GM18505 (cell line): ENCODE data around the gene PHACTR3.

ENCODE experiments used
- ATAC-seq: cut with Tn5 transposase; IDR thresholded peaks from one replicate; pipeline ENCODE4 v1.9.1; 2021; ENCODE audit not compliant: unreplicated experiment
- POLR2A ChIP-seq: IDR thresholded peaks from 4 replicates; pipeline ENCODE4 v1.6.1; 2011; ENCODE audit warnings: borderline replicate concordance; ENCODE audit not compliant: insufficient read depth, insufficient read length; ENCODE audit errors: extremely low read depth

The PHACTR3 gene

GRCh38 chr20:59817846-59818615 lies 213.7 kb downstream of the PHACTR3 start:
- TF ChIP-seq POLR2A, result no peak

GRCh38 chr20:59818911-59819310 lies 214.6 kb downstream of the PHACTR3 start:
- ATAC-seq, result no peak
- no peak for TF ChIP-seq POLR2A

More at GRCh38 chr20:59817846-59818615, 213.7 kb downstream of the PHACTR3 start:
- no peak for ATAC-seq

- TF ChIP-seq POLR2A, result no peak
- no peak for ATAC-seq
Measured at GRCh38 chr20:59819496-59820203, 215.3 kb downstream of the PHACTR3 start.

- TF ChIP-seq POLR2A, result no peak
- no peak for ATAC-seq
Measured at GRCh38 chr20:59820204-59821041, 216.1 kb downstream of the PHACTR3 start.

- no peak for TF ChIP-seq POLR2A
- ATAC-seq, result no peak
Measured at GRCh38 chr20:59821201-59821600, 216.9 kb downstream of the PHACTR3 start.

- ATAC-seq, result no peak
- TF ChIP-seq POLR2A, result no peak
Measured at GRCh38 chr20:59821788-59822187, 217.4 kb downstream of the PHACTR3 start.

GRCh38 chr20:59822291-59823029 lies 218.1 kb downstream of the PHACTR3 start:
- ATAC-seq, result no peak
- no peak for TF ChIP-seq POLR2A

- no peak for ATAC-seq
- TF ChIP-seq POLR2A, result no peak
Measured at GRCh38 chr20:59823030-59823423, 218.7 kb downstream of the PHACTR3 start.

GRCh38 chr20:59823491-59824259 lies 219.3 kb downstream of the PHACTR3 start:
- no peak for TF ChIP-seq POLR2A
- ATAC-seq, result no peak

GRCh38 chr20:59824711-59825562 lies 220.6 kb downstream of the PHACTR3 start:
- no peak for ATAC-seq
- TF ChIP-seq POLR2A, result no peak

GRCh38 chr20:59825563-59825920 lies 221.2 kb downstream of the PHACTR3 start:
- no peak for ATAC-seq
- TF ChIP-seq POLR2A, result no peak
